ENCODE results near the gene KLF9. TPM values are rescaled to one million over a fixed set of nuclear protein-coding genes. Genes with fewer than 3 reads are reported as not detected.
A peak's percentile ranks its signal among the peaks of the same experiment; 100 is the strongest.

The KLF9 gene
- total and polyA plus RNA-seq, 2 donors (not counting 1 experiment from before 2014, with no cell fraction given): 12.1 to 36.4 TPM

DNA sequence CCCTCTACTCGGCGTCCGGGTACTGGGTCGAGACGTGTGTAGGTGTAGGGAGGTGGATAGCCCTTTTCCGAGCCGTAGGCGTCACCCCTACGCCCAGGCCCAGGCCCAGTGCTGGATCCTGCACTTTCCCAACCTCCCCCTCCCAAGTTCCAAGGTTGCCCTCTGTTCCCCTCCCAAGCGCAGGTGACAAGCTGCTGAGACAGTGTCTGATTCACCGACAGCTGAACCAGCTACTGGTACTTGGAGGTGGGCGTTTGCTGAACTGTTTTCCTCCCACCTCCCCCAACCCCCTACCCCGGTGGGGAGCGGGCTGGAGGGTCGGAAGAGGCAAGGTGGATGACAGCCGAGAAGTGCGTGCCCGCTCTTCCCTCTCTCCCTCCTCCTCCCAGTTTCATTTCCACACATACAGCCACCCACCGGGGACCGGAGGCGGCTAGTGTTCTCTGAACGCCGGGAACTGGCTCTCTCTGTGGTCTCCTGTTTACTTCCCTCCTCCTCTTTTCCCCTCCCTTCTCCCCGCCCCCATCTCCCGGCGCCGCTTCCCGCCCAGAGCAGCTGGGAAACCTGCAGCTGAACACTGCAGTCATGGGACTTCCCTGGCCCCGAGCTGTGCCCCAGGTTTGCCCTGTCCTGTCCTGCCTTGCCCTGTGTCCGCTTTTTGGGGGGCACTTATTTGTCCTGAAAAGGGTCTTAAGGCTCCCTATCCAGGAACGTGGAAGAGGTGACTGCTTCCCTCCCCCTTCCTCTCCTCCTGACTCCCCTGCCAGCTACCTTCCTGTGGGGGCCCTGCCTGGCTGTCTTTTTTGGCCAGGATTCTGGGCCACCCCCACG is 6.2 kb upstream of the KLF9 start:
- DNase-seq (no peak), ATAC-seq (ENCODE audit: low read depth) (no peak)
- Histone ChIP-seq H3K9ac (ENCODE audit: low read length) (peak overlapping the region; percentile 90), H4K20me1 (ENCODE audit: control insufficient read depth, insufficient read depth, low read length, poor library complexity, severe bottlenecking) (no peaks in the 10 kb centered on the region), H3K79me2 (ENCODE audit: control insufficient read depth, insufficient read depth, low read length) (no peaks in the 10 kb centered on the region), H3K4me3 (ENCODE audit: control extremely low read depth in 1 of 5, extremely low read depth in 1 of 5, insufficient read depth in 1 of 5, low read depth in 2 of 5, low read length in 4 of 5) (peak overlapping the region; percentile 15 to 89 (median 77)), H3K4me2 (replicated peaks; ENCODE audit: low read depth, low read length, poor library complexity, severe bottlenecking) (peak overlapping the region; percentile 96), H3K36me3 (replicated peaks in 1 of 2; ENCODE audit: control extremely low read depth in 1 of 2, control insufficient read depth in 1 of 2, extremely low read depth in 1 of 2, insufficient read depth in 2 of 2, low read length in 1 of 2) (no peaks in the 10 kb centered on the region), H3K4me1 (ENCODE audit: control insufficient read depth in 2 of 2, insufficient read depth in 2 of 2, low read length in 2 of 2) (peaks cover 16 to 31% of the 10 kb centered on the region in 2 donors), H2AFZ (ENCODE audit: insufficient read depth, low read depth, low read length, poor library complexity, severe bottlenecking) (peak overlapping the region; percentile 78), H3K27ac (ENCODE audit: low read length in 2 of 2) (peak overlapping the region; percentile 94 to 99), H3K9me3 (ENCODE audit: control extremely low read depth in 1 of 3, control insufficient read depth in 2 of 3, insufficient read depth in 1 of 3, low read length in 2 of 3) (peaks cover 0 to 7% (median 0%) of the 10 kb centered on the region in 3 donors), H3K27me3 (replicated peaks in 1 of 4; ENCODE audit: control extremely low read depth in 1 of 4, control insufficient read depth in 3 of 4, insufficient read depth in 4 of 4, low read length in 3 of 4) (no peaks in the 10 kb centered on the region)
- peak overlapping the region; percentile 96 for H3K4me3 Mint-ChIP-seq
- peaks cover 36% of the 10 kb centered on the region for H3K4me1 Mint-ChIP-seq
- TF ChIP-seq EZH2 (IDR thresholded peaks at IDR 0.05; ENCODE audit: borderline replicate concordance, insufficient read depth, low read depth, low read length, poor library complexity, severe bottlenecking) (no peak), CTCF (IDR thresholded peaks at IDR 0.05) (no peak)
- intact Hi-C loops (cut with micrococcal nuclease): loop anchor here (1.0 to 5.0 kb wide), 6 partner anchors 8 to 182 kb away; no protein-coding TSS in a partner anchor
- 3% methylated on average over 16 of the region's 32 CpGs for WGBS (ENCODE audit: insufficient coverage)
- no peaks in the 10 kb centered on the region for H3K9me3 Mint-ChIP-seq (ENCODE audit: insufficient read depth)
- no peaks in the 10 kb centered on the region for H3K27me3 Mint-ChIP-seq
- POLR2A ChIA-PET: interaction anchor here (0.6 to 2.6 kb wide), 6 partner anchors 9 to 82 kb away, joined by 3 to 11 read pairs (median 5); no protein-coding TSS in a partner anchor
- H3K27ac Mint-ChIP-seq: peak overlapping the region; percentile 100
- CTCF ChIA-PET: interaction anchor here (0.7 to 4.0 kb wide), 7 partner anchors 8 to 182 kb away, joined by 3 to 22 read pairs (median 4); no protein-coding TSS in a partner anchor

Data from B cell (primary cell).